Astrocyte of the spinal cord (primary cell): ENCODE measurements around the gene FBXO45.

Experiments
- DNase-seq: peaks from one replicate; pipeline ENCODE4 v3.0.0; 2011; ENCODE audit warnings: low read depth, low spot score
- H3K4me3 ChIP-seq: 2 replicates; pipeline ENCODE4 v1.5.1; 2011; ENCODE audit warnings: low read depth, mild to moderate bottlenecking, low read length, moderate library complexity
- CTCF ChIP-seq: IDR thresholded peaks from 2 replicates; pipeline ENCODE4 v1.5.1; 2012; ENCODE audit warnings: low read depth, mild to moderate bottlenecking, low read length, inconsistent platforms
- in situ Hi-C: cut with HindIII; loops from 2 replicates; pipeline ENCODE4 v1.10.0; 2017; ENCODE audit warnings: low sequenced_read_pairs

FBXO45 gene

DNA sequence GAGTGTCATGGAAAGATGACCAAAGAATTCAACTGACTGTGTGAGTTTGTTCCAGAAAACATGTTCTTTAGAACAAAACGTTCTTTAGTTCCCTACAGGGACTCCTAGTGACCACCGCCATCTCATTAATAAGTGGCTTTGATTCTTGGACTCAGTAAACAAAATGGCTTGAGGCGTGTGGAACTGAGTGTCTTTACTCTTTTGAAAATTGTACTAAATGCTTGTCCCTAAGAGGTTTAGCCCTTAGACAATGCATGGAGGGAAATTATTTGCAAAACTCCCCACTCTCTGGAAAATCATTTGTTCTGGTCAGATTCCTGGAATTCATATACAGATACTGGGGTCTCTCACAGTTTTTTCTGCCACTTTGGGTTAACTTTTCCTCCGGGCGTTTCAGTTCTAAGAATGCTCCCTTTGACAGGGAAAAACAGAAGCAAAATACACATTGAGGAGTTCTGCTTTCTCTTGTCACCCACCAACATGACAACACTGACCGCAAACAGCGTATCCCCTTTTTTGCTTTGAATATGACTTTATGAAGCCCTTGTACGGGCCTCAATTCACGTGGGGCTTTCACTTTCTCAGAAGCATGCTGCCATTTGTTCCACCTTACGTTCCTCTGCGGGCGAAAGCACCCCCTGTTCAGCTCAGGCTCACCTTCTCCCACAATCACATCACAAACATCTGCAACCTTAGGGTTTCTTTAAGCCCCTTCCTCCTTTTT is 55.8 kb downstream of the FBXO45 start:
- DNase-seq: no peak
- no peak for TF ChIP-seq CTCF
- in situ Hi-C loops: no loop called here
- no peak overlapping the region for H3K4me3 ChIP-seq

- in situ Hi-C loops: no loop called here
- no peak for DNase-seq
- no peak overlapping the region for H3K4me3 ChIP-seq
- TF ChIP-seq CTCF: no peak
These were observed 56.4 kb downstream of the FBXO45 start for GRCh38 chr3:196624907-196625306.

DNA sequence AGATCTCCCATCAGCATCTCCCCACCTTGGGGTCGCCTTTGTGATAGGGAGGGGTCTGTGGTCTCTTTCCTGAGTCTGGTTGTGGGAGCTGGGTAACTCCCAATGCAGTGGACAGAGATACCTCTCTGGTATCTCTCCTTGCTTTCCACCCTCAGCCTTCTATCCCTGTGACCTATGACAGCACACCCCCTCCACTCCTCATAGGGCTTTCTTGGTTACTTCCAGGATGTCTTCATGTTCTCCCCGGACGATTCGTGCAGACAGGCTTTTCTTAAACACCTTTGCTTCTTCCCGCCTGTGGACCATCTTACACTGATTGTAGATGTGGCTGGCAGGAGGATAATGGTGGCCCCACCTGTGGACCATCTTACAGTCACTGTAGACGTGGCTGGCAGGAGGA is 56.9 kb downstream of the FBXO45 start:
- H3K4me3 ChIP-seq: no peak overlapping the region
- in situ Hi-C loops: no loop called here
- DNase-seq: no peak
- no peak for TF ChIP-seq CTCF

DNA sequence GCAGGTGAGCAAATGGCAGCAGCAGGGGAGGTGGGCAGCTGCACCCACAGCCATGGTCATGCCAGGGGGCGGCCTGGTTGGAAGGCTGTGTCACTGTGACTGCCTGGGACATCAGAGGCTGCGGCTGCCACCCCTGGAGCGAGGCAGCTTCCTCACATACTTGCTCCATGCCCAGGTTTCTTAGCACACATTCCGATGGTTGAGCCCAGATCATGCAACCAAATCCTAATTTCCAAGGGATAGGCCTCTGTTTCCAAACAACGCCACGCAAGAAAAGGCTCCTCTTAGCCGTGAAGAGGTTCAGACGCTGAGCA is 59.4 kb downstream of the FBXO45 start:
- in situ Hi-C loops: no loop called here
- no peak for TF ChIP-seq CTCF
- DNase-seq: no peak
- no peak overlapping the region for H3K4me3 ChIP-seq

DNA sequence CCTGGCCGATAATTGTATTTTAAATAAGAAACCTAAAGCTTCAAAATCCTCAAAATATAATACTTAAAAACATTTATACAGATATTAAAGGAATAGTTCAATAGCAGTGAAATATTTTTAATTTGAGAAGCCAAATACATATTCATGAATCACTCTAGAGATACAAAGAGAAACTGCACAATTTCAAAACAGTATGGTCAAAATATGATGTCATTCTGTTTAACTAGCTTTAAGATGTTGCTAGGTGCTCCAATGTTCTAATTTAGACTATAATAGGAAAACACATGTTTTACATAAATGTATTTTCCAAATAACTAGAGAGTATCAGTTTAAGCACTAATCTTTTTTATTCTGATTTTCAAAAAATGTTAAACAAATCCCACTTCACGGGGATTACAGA is 60.8 kb downstream of the FBXO45 start:
- DNase-seq: no peak
- no peak overlapping the region for H3K4me3 ChIP-seq
- in situ Hi-C loops: no loop called here
- no peak for TF ChIP-seq CTCF

DNA sequence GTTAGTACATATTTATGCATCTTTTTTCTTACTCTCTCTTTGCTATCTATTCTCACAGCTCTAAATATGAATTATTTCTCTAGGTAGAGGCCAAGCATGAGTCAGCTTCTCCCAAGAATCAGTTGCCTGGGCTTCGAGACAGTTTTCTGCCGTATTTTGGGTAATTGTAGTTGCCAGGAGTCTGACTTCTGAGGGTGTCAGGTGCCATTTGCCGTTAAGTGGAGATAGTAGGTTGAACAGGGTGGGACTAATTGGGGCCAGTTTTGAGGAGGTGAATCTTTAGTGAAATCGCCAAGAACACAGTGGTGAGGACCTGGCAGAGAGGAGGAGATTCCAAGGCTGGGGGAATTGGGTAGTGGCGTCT is 63.2 kb downstream of the FBXO45 start:
- no peak for TF ChIP-seq CTCF
- in situ Hi-C loops: no loop called here
- H3K4me3 ChIP-seq: peak overlapping the region; percentile 58
- DNase-seq: no peak
